Nephron (organoid): ENCODE data around the gene ZNF536.

Experiments
- H3K27ac Mint-ChIP-seq, 3 experiments: 2 replicates each; pipeline ENCODE4 v1.8.0; 2020; ENCODE audit warnings: mixed read lengths in 3 of 3, mild to moderate bottlenecking in 2 of 3, moderate library complexity in 1 of 3
- H3K27me3 Mint-ChIP-seq: 2 replicates; pipeline ENCODE4 v1.8.0; 2021; ENCODE audit warnings: low read depth, mild to moderate bottlenecking, moderate library complexity, mixed read lengths
- H3K36me3 Mint-ChIP-seq: 2 replicates; pipeline ENCODE4 v1.8.0; 2020; ENCODE audit warnings: low read depth, mixed read lengths
- H3K4me1 Mint-ChIP-seq: 2 replicates; pipeline ENCODE4 v1.8.0; 2020; ENCODE audit warnings: mixed read lengths
- H3K4me3 Mint-ChIP-seq, 3 experiments: 2 replicates each; pipeline ENCODE4 v1.8.0; 2020; ENCODE audit warnings: mild to moderate bottlenecking in 3 of 3, mixed read lengths in 3 of 3, moderate library complexity in 2 of 3
- H3K9me3 Mint-ChIP-seq: 2 replicates; pipeline ENCODE4 v1.8.0; 2020; ENCODE audit warnings: mixed read lengths
- TF ChIP-seq, protein P1 (sequence below), 3 experiments: fragments of 200-600 bp; sonication (generic); IDR thresholded peaks; one replicate each; pipeline ENCODE4 v1.5.0; 2021; ENCODE audit warnings: antibody characterized with exemption in 3 of 3; ENCODE audit not compliant: unreplicated experiment in 3 of 3

Gene ZNF536

DNA sequence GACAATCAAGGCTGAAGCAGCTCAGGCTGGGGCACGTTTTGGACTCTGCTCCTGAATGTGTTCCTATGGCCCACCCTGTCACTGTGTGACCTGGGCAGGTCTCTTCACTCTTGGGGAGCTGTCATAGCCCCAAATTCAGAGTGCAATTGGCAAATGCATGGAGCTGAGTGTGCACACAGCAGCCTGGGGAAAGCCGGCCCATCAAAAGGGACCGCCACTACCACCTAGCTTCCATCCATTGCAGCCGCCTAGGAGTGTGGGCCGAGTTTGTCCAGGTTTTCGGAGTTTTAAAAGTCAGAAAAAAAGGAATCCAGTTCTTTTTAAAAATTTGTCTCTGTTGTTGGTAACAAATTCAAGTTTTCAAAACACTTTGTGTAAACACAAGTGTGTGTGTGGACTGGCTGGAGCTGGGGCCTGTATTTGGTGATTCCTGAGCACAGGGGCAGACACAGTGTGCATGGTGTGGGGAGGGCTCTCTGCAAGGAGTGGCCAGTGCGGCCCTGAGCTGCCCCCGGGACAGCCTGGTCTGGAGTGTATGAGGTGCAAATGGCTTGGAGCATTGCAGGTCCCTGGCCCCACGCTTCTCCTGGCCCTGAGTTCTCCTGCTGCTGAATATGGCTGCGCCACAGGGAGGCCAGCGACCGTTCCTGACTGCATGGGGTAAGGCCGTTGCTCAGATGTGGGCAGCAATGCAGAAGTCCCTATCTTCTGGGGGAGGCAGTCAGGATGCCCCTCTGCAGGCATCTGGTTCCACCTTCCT, 13.2 kb upstream of the ZNF536 start:
- no peak overlapping the region for H3K27ac Mint-ChIP-seq
- no peak overlapping the region for H3K4me3 Mint-ChIP-seq
- peaks cover 6% of the 10 kb centered on the region for H3K27me3 Mint-ChIP-seq
- peaks cover 12% of the 10 kb centered on the region for H3K4me1 Mint-ChIP-seq
- H3K9me3 Mint-ChIP-seq, result no peaks in the 10 kb centered on the region
- TF ChIP-seq, protein P1, sequence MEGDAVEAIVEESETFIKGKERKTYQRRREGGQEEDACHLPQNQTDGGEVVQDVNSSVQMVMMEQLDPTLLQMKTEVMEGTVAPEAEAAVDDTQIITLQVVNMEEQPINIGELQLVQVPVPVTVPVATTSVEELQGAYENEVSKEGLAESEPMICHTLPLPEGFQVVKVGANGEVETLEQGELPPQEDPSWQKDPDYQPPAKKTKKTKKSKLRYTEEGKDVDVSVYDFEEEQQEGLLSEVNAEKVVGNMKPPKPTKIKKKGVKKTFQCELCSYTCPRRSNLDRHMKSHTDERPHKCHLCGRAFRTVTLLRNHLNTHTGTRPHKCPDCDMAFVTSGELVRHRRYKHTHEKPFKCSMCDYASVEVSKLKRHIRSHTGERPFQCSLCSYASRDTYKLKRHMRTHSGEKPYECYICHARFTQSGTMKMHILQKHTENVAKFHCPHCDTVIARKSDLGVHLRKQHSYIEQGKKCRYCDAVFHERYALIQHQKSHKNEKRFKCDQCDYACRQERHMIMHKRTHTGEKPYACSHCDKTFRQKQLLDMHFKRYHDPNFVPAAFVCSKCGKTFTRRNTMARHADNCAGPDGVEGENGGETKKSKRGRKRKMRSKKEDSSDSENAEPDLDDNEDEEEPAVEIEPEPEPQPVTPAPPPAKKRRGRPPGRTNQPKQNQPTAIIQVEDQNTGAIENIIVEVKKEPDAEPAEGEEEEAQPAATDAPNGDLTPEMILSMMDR (IDR thresholded peaks at IDR 0.05; ENCODE audit: unreplicated experiment in 3 of 3), result no peak
- no peaks in the 10 kb centered on the region for H3K36me3 Mint-ChIP-seq

DNA sequence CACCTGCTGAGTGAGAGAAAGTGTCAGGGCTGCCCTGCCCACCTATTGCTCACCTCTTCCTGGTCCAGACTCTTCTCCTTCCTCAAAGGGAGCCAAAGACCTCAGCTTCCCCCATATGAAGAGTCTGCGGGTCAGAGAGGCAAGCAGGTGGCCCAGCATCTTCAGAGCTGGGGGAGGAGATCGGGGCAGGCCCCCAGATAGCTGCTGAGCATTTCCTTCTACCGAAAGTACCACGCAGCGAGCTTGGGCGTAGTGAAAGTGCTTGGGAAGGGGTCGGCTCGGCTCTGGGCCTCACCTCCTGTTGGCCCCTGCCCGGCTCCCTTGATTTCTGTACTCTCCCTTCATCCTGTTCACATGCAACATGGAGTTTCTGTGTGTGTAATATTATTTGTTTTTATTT, 12.2 kb upstream of the ZNF536 start:
- no peak overlapping the region for H3K27ac Mint-ChIP-seq
- H3K9me3 Mint-ChIP-seq, result no peaks in the 10 kb centered on the region
- TF ChIP-seq, protein P1 (IDR thresholded peaks at IDR 0.05; ENCODE audit: unreplicated experiment in 3 of 3), result no peak
- H3K4me3 Mint-ChIP-seq, result no peak overlapping the region
- H3K4me1 Mint-ChIP-seq, result peaks cover 12% of the 10 kb centered on the region
- H3K27me3 Mint-ChIP-seq, result peaks cover 6% of the 10 kb centered on the region
- no peaks in the 10 kb centered on the region for H3K36me3 Mint-ChIP-seq

DNA sequence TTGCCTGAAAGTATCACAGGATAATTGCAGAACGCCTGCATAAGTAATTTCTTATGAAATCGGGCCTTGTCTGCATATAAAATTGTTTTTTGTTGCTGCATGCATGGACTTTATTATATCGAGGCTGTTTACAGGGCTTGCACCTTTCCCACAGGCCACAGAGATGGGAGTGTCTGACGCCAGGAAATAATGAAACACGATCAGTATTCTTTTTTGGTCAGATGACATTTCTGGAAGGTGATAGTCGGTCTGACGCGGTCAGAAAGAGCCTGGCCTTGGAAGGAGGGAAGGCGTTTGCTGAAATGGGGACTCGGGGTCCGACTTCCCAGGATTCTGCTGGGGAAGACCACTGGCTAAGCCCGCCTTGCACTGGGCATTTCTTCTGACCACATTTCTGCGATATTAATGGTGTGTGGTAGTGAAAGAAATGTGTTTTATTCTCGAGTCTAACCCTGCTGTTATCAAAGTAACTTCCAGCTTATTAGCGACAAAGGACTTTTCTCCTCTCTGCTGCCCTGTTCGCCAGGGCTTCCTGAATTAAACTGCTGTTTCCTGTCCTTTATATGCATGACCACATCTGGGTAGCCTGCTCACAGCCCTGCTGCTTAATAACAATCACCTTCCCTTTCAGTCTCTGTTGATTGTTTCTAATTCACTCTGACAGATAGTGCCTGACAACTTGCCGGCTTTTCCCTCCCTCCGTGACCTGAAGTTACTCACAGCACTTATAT, 11.6 kb upstream of the ZNF536 start:
- peaks cover 12% of the 10 kb centered on the region for H3K4me1 Mint-ChIP-seq
- no peaks in the 10 kb centered on the region for H3K9me3 Mint-ChIP-seq
- TF ChIP-seq, protein P1 (IDR thresholded peaks at IDR 0.05; ENCODE audit: unreplicated experiment in 3 of 3), result no peak
- H3K27ac Mint-ChIP-seq, result peak overlapping the region in 2 of 3 experiments; percentile 61 to 82
- no peaks in the 10 kb centered on the region for H3K36me3 Mint-ChIP-seq
- H3K4me3 Mint-ChIP-seq, result no peak overlapping the region
- H3K27me3 Mint-ChIP-seq, result peaks cover 4% of the 10 kb centered on the region

DNA sequence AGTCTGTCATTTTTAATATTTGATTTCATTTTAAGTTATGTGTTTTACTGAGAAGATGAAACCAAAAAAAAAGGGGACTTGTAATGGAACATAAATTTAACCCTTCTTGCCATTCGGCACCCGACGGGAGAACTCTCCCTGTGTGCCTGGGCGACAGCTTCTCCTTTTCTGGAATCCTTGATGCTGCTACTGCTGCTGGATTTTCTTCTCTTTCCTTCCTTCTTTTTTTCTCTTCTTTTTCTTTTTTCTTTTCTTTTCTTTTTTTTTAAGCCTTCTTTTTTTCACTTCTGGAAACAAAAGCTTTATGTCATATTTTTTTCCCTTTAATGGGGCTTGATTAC, 11.1 kb upstream of the ZNF536 start:
- peaks cover 12% of the 10 kb centered on the region for H3K4me1 Mint-ChIP-seq
- H3K4me3 Mint-ChIP-seq, result no peak overlapping the region
- H3K36me3 Mint-ChIP-seq, result no peaks in the 10 kb centered on the region
- H3K27ac Mint-ChIP-seq, result peak overlapping the region in 2 of 3 experiments; percentile 61 to 82
- H3K27me3 Mint-ChIP-seq, result peaks cover 4% of the 10 kb centered on the region
- no peaks in the 10 kb centered on the region for H3K9me3 Mint-ChIP-seq
- TF ChIP-seq, protein P1 (IDR thresholded peaks at IDR 0.05; ENCODE audit: unreplicated experiment in 3 of 3), result no peak

DNA sequence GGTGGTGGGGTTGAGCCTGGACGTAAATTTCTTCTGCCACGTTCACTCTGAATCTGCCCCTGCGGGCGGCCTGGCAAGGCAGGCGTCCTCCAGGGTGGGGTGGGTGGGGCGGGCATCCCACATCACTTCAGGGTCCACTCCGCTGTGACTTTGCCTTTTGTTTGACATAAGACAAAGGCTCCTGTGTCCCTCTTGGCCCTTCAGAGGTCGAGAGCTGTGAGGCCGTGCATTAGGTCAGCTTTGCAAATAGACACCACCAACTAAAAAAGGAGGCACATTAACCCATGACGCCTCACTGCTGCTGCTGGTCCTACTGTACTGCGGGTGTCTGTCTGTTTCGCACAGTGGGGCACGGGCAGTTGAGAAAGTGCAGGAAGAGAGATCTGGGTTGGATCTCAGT, 10.5 kb upstream of the ZNF536 start:
- H3K36me3 Mint-ChIP-seq, result no peaks in the 10 kb centered on the region
- peaks cover 12% of the 10 kb centered on the region for H3K4me1 Mint-ChIP-seq
- H3K27me3 Mint-ChIP-seq, result peaks cover 4% of the 10 kb centered on the region
- TF ChIP-seq, protein P1 (IDR thresholded peaks at IDR 0.05; ENCODE audit: unreplicated experiment in 3 of 3), result no peak
- no peak overlapping the region for H3K4me3 Mint-ChIP-seq
- no peak overlapping the region for H3K27ac Mint-ChIP-seq
- H3K9me3 Mint-ChIP-seq, result no peaks in the 10 kb centered on the region
